ENCODE data around the gene ZBTB20.

DNA sequence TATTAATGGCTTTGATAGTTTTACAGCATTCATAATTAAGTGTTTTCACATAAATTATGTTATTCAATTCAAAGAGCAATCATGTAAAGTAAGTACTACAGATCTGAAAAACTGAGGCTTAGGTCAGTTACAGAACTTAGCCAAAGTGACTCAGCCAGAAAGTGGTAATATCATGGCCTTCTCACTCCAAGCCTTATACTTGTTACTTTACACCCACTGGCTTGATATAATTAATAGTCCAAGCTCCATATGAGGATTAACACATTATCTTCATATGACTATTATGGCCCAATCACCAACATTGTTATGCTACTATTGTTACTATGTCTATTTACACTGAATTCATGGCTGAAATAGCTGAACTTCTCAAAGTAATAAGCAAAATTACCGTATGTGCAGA, 802.6 kb downstream of the ZBTB20 start:
- TF ChIP-seq, protein P1, sequence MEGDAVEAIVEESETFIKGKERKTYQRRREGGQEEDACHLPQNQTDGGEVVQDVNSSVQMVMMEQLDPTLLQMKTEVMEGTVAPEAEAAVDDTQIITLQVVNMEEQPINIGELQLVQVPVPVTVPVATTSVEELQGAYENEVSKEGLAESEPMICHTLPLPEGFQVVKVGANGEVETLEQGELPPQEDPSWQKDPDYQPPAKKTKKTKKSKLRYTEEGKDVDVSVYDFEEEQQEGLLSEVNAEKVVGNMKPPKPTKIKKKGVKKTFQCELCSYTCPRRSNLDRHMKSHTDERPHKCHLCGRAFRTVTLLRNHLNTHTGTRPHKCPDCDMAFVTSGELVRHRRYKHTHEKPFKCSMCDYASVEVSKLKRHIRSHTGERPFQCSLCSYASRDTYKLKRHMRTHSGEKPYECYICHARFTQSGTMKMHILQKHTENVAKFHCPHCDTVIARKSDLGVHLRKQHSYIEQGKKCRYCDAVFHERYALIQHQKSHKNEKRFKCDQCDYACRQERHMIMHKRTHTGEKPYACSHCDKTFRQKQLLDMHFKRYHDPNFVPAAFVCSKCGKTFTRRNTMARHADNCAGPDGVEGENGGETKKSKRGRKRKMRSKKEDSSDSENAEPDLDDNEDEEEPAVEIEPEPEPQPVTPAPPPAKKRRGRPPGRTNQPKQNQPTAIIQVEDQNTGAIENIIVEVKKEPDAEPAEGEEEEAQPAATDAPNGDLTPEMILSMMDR (IDR thresholded peaks at IDR 0.05; ENCODE audit: low read depth, low read length, poor library complexity, severe bottlenecking): no peak
- TF ChIP-seq EZH2phosphoT487 (IDR thresholded peaks at IDR 0.05; ENCODE audit: borderline replicate concordance, low read length): no peak
